ENCODE results near the gene RND3.

Gene RND3

DNA sequence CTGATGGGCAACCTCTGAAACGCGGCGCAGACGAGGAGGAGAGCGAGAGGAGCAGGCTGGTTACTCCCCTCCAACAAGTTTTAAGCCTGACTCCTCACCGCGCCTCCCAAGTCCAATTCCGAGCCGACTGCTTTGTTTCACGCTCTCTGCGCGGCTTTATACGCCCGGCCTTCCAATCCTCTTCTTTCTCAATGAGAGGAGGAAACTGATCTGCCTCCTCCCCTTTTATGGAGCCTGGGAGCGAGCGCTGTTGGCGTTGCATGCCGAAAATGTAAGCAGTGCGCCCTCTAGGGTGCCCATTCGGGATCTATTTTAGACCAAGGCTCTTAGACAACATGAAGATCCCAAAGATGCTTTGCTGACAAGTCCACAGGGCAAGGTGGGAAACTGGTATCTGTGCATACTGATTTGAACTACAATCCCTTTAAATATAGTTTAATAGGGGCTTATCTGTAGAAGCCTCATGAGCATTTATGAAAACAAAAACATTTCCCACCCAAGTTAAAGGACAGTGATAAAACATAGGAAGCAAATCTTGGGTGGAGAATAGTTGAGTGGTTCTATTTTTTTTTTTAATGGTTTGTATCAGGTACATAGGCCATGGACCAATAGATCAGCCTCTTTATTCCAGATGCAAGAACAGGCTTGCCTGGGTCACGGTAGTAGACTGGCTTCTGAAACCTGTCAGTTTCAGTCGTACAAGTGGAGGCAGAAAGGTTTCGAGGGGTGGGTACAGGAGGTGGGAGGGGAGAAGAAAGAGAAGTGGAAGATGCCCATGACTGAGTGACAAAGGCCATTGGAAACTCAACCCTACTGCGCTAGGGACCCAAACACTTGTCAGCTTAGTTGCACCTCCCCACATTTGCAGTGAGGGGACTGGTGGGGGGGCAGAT is at the start of gene RND3:
Gene RND3 (minus strand): TSS at position 131 of the 893 bp plus-strand sequence. CDS start 250 bp downstream, outside the sequence.
- peak; percentile 99 for DNase-seq

DNA sequence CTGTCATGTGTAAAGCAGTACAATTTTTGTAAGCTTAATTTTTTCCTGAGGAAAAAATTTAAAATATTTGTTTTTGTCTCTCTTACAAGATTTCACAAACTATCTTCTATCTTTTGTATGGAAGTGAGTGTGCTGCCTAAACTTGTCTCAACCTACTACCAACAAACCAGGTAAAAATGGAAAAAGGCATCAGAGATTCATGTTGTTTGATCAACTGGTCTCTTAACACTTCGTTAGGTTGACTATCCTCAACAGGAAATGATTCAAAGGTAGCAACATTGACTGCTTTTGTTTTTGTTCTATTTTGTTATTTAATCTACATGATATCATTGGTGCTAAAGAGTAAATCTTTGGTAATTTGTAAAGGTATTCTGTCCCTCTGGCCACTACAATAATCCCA is 47.7 kb upstream of the RND3 start:
- DNase-seq: no peak

DNA sequence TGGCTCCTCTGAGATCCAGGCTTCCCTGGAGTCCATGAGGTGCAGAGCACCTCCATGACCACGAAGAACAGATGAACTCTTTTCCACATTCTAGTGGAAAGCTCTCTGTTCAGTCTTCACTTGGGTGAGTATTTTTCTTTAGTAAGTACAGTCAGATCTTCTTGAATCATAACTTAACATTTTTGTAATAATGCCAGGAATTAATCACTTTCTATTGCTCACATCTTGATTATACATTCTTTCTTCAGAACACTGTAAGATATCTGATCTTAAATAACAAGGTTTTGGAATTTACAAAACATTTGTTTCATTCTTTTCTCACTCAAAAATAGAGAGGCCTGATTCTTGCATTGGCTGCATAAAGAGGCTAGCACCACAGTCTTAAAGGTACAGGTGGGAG is 45.4 kb upstream of the RND3 start:
- no peak for DNase-seq

GRCh38 chr2:150532020-150532419 is 44.6 kb upstream of the RND3 start:
- DNase-seq: no peak

GRCh38 chr2:150531591-150531990 is 44.1 kb upstream of the RND3 start:
- no peak for DNase-seq

- DNase-seq: no peak
Measured at GRCh38 chr2:150530168-150530567, 42.7 kb upstream of the RND3 start.

- DNase-seq: no peak
Measured at GRCh38 chr2:150528861-150529801, 41.7 kb upstream of the RND3 start.

DNA sequence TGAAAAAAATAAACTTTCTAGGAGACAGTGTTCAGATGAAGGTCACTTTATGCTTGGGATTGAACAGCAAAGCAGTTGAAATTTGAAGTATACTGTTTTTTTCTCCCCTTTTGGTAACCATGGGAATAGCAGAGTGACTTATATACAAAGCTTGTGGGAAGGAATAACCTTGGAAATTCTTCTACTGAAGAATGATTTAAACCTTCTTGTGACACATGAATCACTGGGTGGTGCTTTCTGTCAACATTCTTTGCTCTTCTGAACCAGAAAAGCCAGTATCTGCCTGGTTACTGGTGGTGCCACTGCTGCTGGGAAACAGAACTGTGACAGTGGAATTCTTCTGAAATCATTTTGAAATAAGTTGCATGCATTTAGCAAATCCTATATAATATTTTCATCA is 39.4 kb upstream of the RND3 start:
- DNase-seq: no peak

GRCh38 chr2:150526006-150526405 is 38.5 kb upstream of the RND3 start:
- no peak for DNase-seq

DNA sequence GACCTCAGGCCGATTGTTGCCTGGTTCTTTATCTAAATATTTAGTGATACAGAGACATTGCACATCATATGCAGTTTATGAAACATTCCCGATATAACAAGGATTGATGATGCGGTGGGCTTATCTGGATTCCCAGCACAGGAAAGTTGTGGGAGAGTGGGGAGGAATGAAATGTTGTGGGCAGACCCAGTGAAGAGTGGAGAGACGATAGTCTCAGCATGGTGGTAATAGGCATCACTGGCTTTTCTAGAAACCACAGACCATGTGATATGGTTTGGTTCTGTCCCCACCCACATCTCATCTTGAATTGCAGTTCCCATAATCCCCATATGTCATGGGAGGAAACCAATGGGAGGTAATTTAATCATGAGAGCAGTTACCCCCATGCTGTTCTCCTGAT is 34.8 kb upstream of the RND3 start:
- DNase-seq: no peak

- no peak for DNase-seq
Measured at GRCh38 chr2:150520887-150521664, 33.6 kb upstream of the RND3 start.

DNA sequence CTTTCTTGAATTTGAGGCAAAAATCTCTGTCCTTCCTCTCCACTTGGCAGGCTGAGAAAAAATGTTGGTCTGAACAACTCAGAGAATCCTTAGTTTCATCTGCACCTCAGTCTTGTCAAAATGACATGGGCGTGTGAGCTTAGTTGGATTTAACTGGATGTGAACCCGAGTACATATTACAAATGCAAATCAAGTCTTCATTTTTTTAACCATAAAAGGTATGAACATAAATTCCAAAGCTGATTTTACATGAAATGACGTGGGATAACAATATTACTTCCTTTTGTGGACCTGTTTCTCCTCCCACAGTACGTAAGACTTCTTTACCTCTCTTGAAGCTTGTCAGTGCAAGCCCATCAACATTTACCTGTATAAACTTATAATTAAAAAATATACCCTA is 32.6 kb upstream of the RND3 start:
- DNase-seq: no peak

DNA sequence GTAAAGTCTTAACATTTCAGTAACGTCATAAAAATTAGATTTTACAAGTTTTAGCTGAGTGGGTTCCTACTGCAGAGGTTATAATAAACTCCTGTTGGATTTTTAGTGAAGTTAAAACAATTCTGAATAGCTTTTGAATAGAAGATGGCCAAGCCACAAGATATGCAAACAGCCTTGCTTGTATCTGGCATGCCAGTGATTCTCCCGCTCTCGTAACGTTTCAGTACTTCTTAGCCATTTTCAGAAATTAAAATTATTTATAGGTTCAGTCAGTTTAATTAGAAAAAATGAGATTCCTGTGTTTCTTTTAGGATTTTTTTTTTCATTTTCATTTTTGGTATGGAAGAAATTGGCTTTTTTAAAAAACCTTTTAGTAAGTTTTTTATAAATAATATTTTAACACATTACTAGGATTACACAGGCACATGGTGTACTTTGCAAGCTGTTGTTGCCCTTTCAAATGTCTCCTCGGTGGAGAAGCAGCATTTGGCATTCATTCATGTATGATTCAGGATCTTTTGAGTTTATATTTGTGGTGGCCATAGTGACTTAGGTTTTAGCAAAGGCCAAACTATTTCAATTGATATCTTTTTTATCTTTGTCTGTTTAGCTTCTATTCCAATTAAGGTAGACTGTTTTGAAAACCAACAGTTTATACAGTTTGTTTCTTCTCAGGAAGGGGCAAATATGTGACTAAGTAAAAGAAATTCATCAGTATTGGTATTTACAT is 30.6 kb upstream of the RND3 start:
- DNase-seq: no peak

DNA sequence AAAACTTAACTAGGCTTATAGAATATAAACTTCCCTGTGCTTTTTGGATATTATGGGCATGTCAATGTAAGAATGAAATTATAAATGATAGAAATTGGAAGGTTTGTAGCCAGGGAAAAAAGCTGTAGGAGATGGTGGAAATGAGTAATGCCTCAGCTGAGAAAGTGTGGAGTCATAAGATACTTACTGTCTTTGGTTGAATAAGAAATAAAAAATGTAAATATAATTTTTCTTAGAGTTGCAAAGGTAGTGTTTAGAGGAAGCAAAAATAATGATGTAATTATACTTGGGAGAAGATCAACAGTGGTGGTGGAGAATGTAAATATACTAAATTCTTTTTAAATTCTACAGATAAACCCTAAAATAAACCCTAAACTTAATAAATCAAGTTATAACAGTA is 26.2 kb upstream of the RND3 start:
- no peak for DNase-seq

- DNase-seq: no peak
Measured at GRCh38 chr2:150508497-150509137, 21.1 kb upstream of the RND3 start.

- no peak for DNase-seq
Measured at GRCh38 chr2:150507071-150507470, 19.6 kb upstream of the RND3 start.

- DNase-seq: no peak
Measured at GRCh38 chr2:150505178-150505577, 17.7 kb upstream of the RND3 start.

DNA sequence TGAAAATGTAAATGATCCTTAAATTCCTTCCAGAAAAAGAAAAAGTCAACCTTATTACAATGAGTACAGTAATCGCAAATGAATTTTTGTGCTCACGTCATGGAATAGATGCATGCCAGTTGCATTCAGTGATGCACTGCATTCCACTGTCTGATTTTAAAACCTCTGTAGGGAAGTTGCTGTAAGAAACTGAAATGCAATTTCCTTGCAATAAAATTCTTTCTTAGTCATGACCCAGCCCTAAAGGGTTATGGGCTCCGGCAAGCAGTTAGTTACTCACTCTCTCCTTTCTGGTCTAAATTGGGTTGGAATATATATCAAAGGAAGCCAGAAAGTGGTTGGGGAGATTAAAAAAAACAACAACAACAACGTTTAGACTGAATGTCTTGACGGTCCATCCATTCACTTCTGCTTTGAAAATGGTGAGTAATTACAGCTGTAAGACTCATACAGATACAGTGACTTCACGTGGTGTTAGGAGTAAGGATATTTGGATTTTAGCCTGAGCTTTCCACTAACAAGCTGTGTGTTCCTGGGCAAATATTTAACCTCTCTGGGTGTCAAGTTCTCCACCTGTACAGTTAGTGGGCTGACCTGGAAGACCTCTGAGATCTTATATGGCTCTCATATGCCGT is 8.6 kb upstream of the RND3 start:
- DNase-seq: no peak

GRCh38 chr2:150495001-150495400 is 7.5 kb upstream of the RND3 start:
- no peak for DNase-seq

- no peak for DNase-seq
Measured at GRCh38 chr2:150494234-150494945, 6.9 kb upstream of the RND3 start.

GRCh38 chr2:150491943-150492342 is 4.5 kb upstream of the RND3 start:
- no peak for DNase-seq

Data from NCI-H2171 treated with DMSO at 0.1 percent for 48 hours (cell line).